SK-N-SH treated with all-trans-retinoic acid at 6 μM for 48 hours (cell line): Measurements from ENCODE around the gene RGS7.
"Not testable (repeated sequence)": the region's sequence is repeated elsewhere in the genome, so short reads cannot be mapped to it uniquely, and the experiment has no call there.

Source experiments
- ATAC-seq: fragments of 200-7000 bp; cut with Tn5 transposase; 3 replicates; pipeline ENCODE4 v1.9.1; 2020; ENCODE audit warnings: mild to moderate bottlenecking, moderate library complexity
- ARNTL ChIP-seq: fragments of 450-650 bp; formaldehyde crosslinking; IDR thresholded peaks from 2 replicates; pipeline ENCODE4 v1.5.0; 2020; ENCODE audit warnings: low read depth, mild to moderate bottlenecking, moderate library complexity, borderline replicate concordance
- BACH2 ChIP-seq: fragments of 250-450 bp; sonication (Bioruptor Pico); IDR thresholded peaks from 2 replicates; pipeline ENCODE4 v1.9.0; 2021; ENCODE audit warnings: mild to moderate bottlenecking, borderline replicate concordance
- CREB5 ChIP-seq: fragments of 250-450 bp; sonication (Bioruptor Pico); IDR thresholded peaks from 2 replicates; pipeline ENCODE4 v1.5.1; 2020; ENCODE audit warnings: low read depth, mild to moderate bottlenecking, moderate library complexity
- CSDC2 ChIP-seq: fragments of 250-450 bp; sonication (Bioruptor Pico); IDR thresholded peaks from 2 replicates; pipeline ENCODE4 v1.5.0; 2020; ENCODE audit warnings: mild to moderate bottlenecking, moderate library complexity
- ESRRG ChIP-seq: fragments of 250-450 bp; sonication (Bioruptor Pico); IDR thresholded peaks from 2 replicates; pipeline ENCODE4 v1.6.1; 2021; ENCODE audit warnings: mild to moderate bottlenecking
- PPARA ChIP-seq: fragments of 250-450 bp; sonication (Bioruptor Pico); IDR thresholded peaks from 2 replicates; pipeline ENCODE4 v1.5.0; 2020; ENCODE audit warnings: mild to moderate bottlenecking, borderline replicate concordance
- SNAI2 ChIP-seq: fragments of 250-450 bp; sonication (Bioruptor Pico); IDR thresholded peaks from 2 replicates; pipeline ENCODE4 v1.5.0; 2020; ENCODE audit warnings: mild to moderate bottlenecking, moderate library complexity
- TCF4 ChIP-seq: fragments of 250-450 bp; sonication (Bioruptor Pico); IDR thresholded peaks from 2 replicates; pipeline ENCODE4 v1.8.0; 2021; ENCODE audit warnings: mild to moderate bottlenecking, moderate library complexity, borderline replicate concordance
- TOX ChIP-seq: fragments of 250-450 bp; sonication (Bioruptor Pico); IDR thresholded peaks from 2 replicates; pipeline ENCODE4 v1.8.0; 2021; ENCODE audit warnings: mild to moderate bottlenecking, moderate library complexity, borderline replicate concordance
- ZC3H10 ChIP-seq: fragments of 250-450 bp; sonication (Bioruptor Pico); IDR thresholded peaks from 2 replicates; pipeline ENCODE4 v1.5.1; 2021; ENCODE audit warnings: mild to moderate bottlenecking, moderate library complexity
- ZFP3 ChIP-seq: fragments of 250-450 bp; sonication (Bioruptor Pico); IDR thresholded peaks from 2 replicates; pipeline ENCODE4 v1.5.0; 2020; ENCODE audit warnings: mild to moderate bottlenecking, moderate library complexity
- ZFP30 ChIP-seq: fragments of 450-650 bp; formaldehyde crosslinking; IDR thresholded peaks from 2 replicates; pipeline ENCODE4 v1.5.0; 2022; ENCODE audit warnings: mild to moderate bottlenecking, moderate library complexity
- ZNF565 ChIP-seq: fragments of 450-650 bp; formaldehyde crosslinking; conservative IDR thresholded peaks from 2 replicates; pipeline ENCODE4 v1.5.0; 2020; ENCODE audit warnings: low read depth, mild to moderate bottlenecking, moderate library complexity
- ZNF8 ChIP-seq: fragments of 450-650 bp; formaldehyde crosslinking; IDR thresholded peaks from 2 replicates; pipeline ENCODE4 v1.5.0; 2020; ENCODE audit warnings: mild to moderate bottlenecking, moderate library complexity
- TF ChIP-seq, protein P1 (sequence below): fragments of 250-450 bp; sonication (Bioruptor Pico); IDR thresholded peaks from 2 replicates; pipeline ENCODE4 v1.8.0; 2021; ENCODE audit warnings: low read depth, mild to moderate bottlenecking, moderate library complexity, borderline replicate concordance
- TF ChIP-seq, protein P2 (sequence below): fragments of 250-450 bp; sonication (Bioruptor Pico); IDR thresholded peaks from 2 replicates; pipeline ENCODE4 v1.5.1; 2021; ENCODE audit warnings: mild to moderate bottlenecking, moderate library complexity
- TF ChIP-seq, protein P3 (sequence below): fragments of 250-450 bp; sonication (Bioruptor Pico); IDR thresholded peaks from 2 replicates; pipeline ENCODE4 v1.5.0; 2020; ENCODE audit warnings: mild to moderate bottlenecking, moderate library complexity
- TF ChIP-seq, protein P4 (sequence below): fragments of 250-450 bp; sonication (Bioruptor Pico); IDR thresholded peaks from 2 replicates; pipeline ENCODE4 v1.8.0; 2020; ENCODE audit warnings: mild to moderate bottlenecking, moderate library complexity, borderline replicate concordance

The RGS7 gene

DNA sequence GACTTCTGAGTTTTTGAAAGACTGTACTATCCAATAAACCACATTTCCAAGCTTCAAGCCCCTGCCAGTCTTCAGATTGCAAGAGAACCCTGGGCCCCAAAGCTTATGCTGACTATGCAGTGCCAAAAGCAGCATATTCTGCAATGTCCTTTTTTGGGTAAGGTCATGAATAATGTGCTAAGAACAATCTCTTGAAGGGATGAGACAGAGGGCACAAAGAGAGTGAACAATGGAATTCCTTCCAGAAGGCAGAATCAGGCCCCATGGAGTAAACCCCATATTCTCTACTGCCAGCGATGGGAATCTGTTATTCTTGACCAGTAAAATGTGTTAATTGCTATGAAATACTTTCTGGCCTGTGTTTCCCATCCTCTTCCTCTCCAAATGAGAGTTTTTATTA, 190.4 kb downstream of the RGS7 start:
- no peak for TF ChIP-seq SNAI2 (CRISPR knock-in tag)
- TF ChIP-seq PPARA (CRISPR knock-in tag), result no peak
- no peak for TF ChIP-seq CSDC2 (CRISPR knock-in tag)
- TF ChIP-seq, protein P1, sequence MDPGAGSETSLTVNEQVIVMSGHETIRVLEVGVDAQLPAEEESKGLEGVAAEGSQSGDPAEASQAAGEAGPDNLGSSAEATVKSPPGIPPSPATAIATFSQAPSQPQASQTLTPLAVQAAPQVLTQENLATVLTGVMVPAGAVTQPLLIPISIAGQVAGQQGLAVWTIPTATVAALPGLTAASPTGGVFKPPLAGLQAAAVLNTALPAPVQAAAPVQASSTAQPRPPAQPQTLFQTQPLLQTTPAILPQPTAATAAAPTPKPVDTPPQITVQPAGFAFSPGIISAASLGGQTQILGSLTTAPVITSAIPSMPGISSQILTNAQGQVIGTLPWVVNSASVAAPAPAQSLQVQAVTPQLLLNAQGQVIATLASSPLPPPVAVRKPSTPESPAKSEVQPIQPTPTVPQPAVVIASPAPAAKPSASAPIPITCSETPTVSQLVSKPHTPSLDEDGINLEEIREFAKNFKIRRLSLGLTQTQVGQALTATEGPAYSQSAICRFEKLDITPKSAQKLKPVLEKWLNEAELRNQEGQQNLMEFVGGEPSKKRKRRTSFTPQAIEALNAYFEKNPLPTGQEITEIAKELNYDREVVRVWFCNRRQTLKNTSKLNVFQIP (CRISPR knock-in tag), result no peak
- TF ChIP-seq, protein P2, sequence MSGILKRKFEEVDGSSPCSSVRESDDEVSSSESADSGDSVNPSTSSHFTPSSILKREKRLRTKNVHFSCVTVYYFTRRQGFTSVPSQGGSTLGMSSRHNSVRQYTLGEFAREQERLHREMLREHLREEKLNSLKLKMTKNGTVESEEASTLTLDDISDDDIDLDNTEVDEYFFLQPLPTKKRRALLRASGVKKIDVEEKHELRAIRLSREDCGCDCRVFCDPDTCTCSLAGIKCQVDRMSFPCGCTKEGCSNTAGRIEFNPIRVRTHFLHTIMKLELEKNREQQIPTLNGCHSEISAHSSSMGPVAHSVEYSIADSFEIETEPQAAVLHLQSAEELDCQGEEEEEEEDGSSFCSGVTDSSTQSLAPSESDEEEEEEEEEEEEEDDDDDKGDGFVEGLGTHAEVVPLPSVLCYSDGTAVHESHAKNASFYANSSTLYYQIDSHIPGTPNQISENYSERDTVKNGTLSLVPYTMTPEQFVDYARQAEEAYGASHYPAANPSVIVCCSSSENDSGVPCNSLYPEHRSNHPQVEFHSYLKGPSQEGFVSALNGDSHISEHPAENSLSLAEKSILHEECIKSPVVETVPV (CRISPR knock-in tag), result no peak
- no peak for TF ChIP-seq ARNTL (CRISPR knock-in tag)
- ATAC-seq, result no peak

- not testable (repeated sequence) for ATAC-seq
Observed at GRCh38 chr1:241165256-241165655, 191.7 kb downstream of the RGS7 start.

DNA sequence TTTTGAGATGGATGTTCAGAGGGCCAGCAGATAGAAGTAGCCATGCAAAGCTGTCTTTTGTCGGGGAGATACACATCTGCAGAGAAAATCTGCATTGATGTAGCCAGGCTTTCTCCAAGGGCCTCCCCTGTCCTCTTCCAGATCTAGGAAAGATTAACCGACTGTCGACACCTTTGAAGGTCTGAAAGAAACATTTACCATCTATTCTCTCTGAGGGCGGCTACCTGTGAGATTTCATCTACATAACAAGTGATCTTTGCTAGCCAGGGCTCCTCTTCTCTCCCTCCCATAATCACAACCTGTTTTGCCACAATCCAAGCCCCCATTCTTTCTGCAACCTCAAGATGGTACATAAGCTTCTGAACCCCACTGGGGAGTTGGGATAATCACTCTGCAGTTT, 193.6 kb downstream of the RGS7 start:
- TF ChIP-seq BACH2 (CRISPR knock-in tag) (no peak), PPARA (CRISPR knock-in tag) (no peak), SNAI2 (CRISPR knock-in tag) (no peak), TOX (CRISPR knock-in tag) (no peak), ZC3H10 (no peak), ZNF565 (CRISPR knock-in tag) (no peak), TCF4 (CRISPR knock-in tag) (no peak), CREB5 (CRISPR knock-in tag) (no peak), ZFP3 (CRISPR knock-in tag) (no peak)
- TF ChIP-seq, protein P1 (CRISPR knock-in tag), result no peak
- TF ChIP-seq, protein P3, sequence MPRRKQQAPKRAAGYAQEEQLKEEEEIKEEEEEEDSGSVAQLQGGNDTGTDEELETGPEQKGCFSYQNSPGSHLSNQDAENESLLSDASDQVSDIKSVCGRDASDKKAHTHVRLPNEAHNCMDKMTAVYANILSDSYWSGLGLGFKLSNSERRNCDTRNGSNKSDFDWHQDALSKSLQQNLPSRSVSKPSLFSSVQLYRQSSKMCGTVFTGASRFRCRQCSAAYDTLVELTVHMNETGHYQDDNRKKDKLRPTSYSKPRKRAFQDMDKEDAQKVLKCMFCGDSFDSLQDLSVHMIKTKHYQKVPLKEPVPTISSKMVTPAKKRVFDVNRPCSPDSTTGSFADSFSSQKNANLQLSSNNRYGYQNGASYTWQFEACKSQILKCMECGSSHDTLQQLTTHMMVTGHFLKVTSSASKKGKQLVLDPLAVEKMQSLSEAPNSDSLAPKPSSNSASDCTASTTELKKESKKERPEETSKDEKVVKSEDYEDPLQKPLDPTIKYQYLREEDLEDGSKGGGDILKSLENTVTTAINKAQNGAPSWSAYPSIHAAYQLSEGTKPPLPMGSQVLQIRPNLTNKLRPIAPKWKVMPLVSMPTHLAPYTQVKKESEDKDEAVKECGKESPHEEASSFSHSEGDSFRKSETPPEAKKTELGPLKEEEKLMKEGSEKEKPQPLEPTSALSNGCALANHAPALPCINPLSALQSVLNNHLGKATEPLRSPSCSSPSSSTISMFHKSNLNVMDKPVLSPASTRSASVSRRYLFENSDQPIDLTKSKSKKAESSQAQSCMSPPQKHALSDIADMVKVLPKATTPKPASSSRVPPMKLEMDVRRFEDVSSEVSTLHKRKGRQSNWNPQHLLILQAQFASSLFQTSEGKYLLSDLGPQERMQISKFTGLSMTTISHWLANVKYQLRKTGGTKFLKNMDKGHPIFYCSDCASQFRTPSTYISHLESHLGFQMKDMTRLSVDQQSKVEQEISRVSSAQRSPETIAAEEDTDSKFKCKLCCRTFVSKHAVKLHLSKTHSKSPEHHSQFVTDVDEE (CRISPR knock-in tag), result no peak
- TF ChIP-seq, all 23 proteins: peak for 0

GRCh38 chr1:241161188-241161689, 195.8 kb downstream of the RGS7 start:
- no peak for TF ChIP-seq ESRRG (CRISPR knock-in tag)
- no peak for TF ChIP-seq ZNF8 (CRISPR knock-in tag)
- TF ChIP-seq, protein P4, sequence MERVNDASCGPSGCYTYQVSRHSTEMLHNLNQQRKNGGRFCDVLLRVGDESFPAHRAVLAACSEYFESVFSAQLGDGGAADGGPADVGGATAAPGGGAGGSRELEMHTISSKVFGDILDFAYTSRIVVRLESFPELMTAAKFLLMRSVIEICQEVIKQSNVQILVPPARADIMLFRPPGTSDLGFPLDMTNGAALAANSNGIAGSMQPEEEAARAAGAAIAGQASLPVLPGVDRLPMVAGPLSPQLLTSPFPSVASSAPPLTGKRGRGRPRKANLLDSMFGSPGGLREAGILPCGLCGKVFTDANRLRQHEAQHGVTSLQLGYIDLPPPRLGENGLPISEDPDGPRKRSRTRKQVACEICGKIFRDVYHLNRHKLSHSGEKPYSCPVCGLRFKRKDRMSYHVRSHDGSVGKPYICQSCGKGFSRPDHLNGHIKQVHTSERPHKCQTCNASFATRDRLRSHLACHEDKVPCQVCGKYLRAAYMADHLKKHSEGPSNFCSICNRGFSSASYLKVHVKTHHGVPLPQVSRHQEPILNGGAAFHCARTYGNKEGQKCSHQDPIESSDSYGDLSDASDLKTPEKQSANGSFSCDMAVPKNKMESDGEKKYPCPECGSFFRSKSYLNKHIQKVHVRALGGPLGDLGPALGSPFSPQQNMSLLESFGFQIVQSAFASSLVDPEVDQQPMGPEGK (CRISPR knock-in tag), result no peak
- no peak for TF ChIP-seq ZNF565 (CRISPR knock-in tag)
- TF ChIP-seq ZFP30 (CRISPR knock-in tag), result no peak
- TF ChIP-seq, all 23 proteins: peak for 0
- no peak for ATAC-seq

More for the DNA sequence above, 193.6 kb downstream of the RGS7 start:
- no peak for ATAC-seq
